OCI-M2 (cell line): Measurements from ENCODE around the gene YAE1.
"Not testable (repeated sequence)": the region's sequence is repeated elsewhere in the genome, so short reads cannot be mapped to it uniquely, and the experiment has no call there.

Experiments
- DNase-seq: peaks from one replicate; lab custom pipeline; 2025; ENCODE audit not compliant: unreplicated experiment; lab: John Stamatoyannopoulos, UW

YAE1 gene

GRCh38 chr7:39566023-39566921, at the start of gene YAE1:
Gene YAE1 (plus strand): TSS chr7:39566404. CDS start chr7:39566419, 15 bp downstream.
- DNase-seq, result peak; percentile 19

- DNase-seq, result no peak
Measured at GRCh38 chr7:39516498-39516897, 49.7 kb upstream of the YAE1 start.

- no peak for DNase-seq
Measured at GRCh38 chr7:39517240-39517639, 49.0 kb upstream of the YAE1 start.

- no peak for DNase-seq
Measured at GRCh38 chr7:39525926-39526325, 40.3 kb upstream of the YAE1 start.

GRCh38 chr7:39526666-39527065, 39.5 kb upstream of the YAE1 start:
- no peak for DNase-seq

GRCh38 chr7:39527296-39527695, 38.9 kb upstream of the YAE1 start:
- no peak for DNase-seq

GRCh38 chr7:39527951-39528350, 38.3 kb upstream of the YAE1 start:
- DNase-seq, result no peak

GRCh38 chr7:39528849-39529248, 37.4 kb upstream of the YAE1 start:
- no peak for DNase-seq

GRCh38 chr7:39529582-39529981, 36.6 kb upstream of the YAE1 start:
- no peak for DNase-seq

- no peak for DNase-seq
Measured at GRCh38 chr7:39530971-39531370, 35.2 kb upstream of the YAE1 start.

GRCh38 chr7:39531818-39532217, 34.4 kb upstream of the YAE1 start:
- DNase-seq, result no peak

GRCh38 chr7:39532832-39533231, 33.4 kb upstream of the YAE1 start:
- no peak for DNase-seq

GRCh38 chr7:39534599-39534998, 31.6 kb upstream of the YAE1 start:
- no peak for DNase-seq

- DNase-seq, result no peak
Measured at GRCh38 chr7:39535064-39535463, 31.1 kb upstream of the YAE1 start.

- DNase-seq, result no peak
Measured at GRCh38 chr7:39535720-39536119, 30.5 kb upstream of the YAE1 start.

- DNase-seq, result no peak
Measured at GRCh38 chr7:39536951-39537350, 29.3 kb upstream of the YAE1 start.

GRCh38 chr7:39539816-39540215, 26.4 kb upstream of the YAE1 start:
- DNase-seq, result no peak

GRCh38 chr7:39540320-39540719, 25.9 kb upstream of the YAE1 start:
- no peak for DNase-seq

GRCh38 chr7:39541511-39541910, 24.7 kb upstream of the YAE1 start:
- no peak for DNase-seq

- DNase-seq, result not testable (repeated sequence)
Measured at GRCh38 chr7:39544774-39545173, 21.4 kb upstream of the YAE1 start.

- no peak for DNase-seq
Measured at GRCh38 chr7:39547336-39547735, 18.9 kb upstream of the YAE1 start.

- no peak for DNase-seq
Measured at GRCh38 chr7:39550411-39550810, 15.8 kb upstream of the YAE1 start.

- no peak for DNase-seq
Measured at GRCh38 chr7:39553436-39553835, 12.8 kb upstream of the YAE1 start.
